GM23338 (cell line): ENCODE measurements around the gene SRGAP1. TPM values are rescaled to one million over a fixed set of nuclear protein-coding genes. Genes with fewer than 3 reads are reported as not detected.

ENCODE experiments used
- ATAC-seq: fragments of 200-7000 bp; cut with Tn5 transposase; 3 replicates; pipeline ENCODE4 v1.9.1; 2020
- DNase-seq: peaks from one replicate; pipeline ENCODE4 v3.0.0-alpha.2; 2015; ENCODE audit warnings: low spot score
- H2AFZ ChIP-seq: fragments of 200-600 bp; sonication (generic); 2 replicates; pipeline ENCODE4 v1.8.0; 2016; ENCODE audit warnings: antibody characterized with exemption, mild to moderate bottlenecking, moderate library complexity
- H3F3A ChIP-seq: fragments of 200-600 bp; sonication (generic); replicated peaks from 2 replicates; pipeline ENCODE4 v1.8.0; 2017; ENCODE audit warnings: antibody characterized with exemption, mixed run types, low read depth
- H3K27ac ChIP-seq: fragments of 200-600 bp; sonication (generic); 2 replicates; pipeline ENCODE4 v1.6.1; 2016; ENCODE audit warnings: low read depth
- H3K27me3 ChIP-seq: fragments of 200-600 bp; sonication (generic); 2 replicates; pipeline ENCODE4 v1.8.0; 2016; ENCODE audit warnings: mild to moderate bottlenecking, mixed run types, moderate library complexity; ENCODE audit not compliant: insufficient read depth
- H3K36me3 ChIP-seq: fragments of 200-600 bp; sonication (generic); 2 replicates; pipeline ENCODE4 v1.8.0; 2016; ENCODE audit warnings: mild to moderate bottlenecking; ENCODE audit not compliant: insufficient read depth
- H3K4me1 ChIP-seq: fragments of 200-600 bp; sonication (generic); 2 replicates; pipeline ENCODE4 v1.8.0; 2016; ENCODE audit warnings: mild to moderate bottlenecking, moderate library complexity; ENCODE audit not compliant: insufficient read depth
- H3K4me2 ChIP-seq: fragments of 200-600 bp; sonication (generic); 2 replicates; pipeline ENCODE4 v1.7.1; 2017; ENCODE audit warnings: mixed run types
- H3K4me3 ChIP-seq: fragments of 200-600 bp; sonication (generic); 2 replicates; pipeline ENCODE4 v1.6.1; 2016; ENCODE audit warnings: mixed run types
- H3K79me2 ChIP-seq: fragments of 200-600 bp; sonication (generic); replicated peaks from 2 replicates; pipeline ENCODE4 v1.8.0; 2017; ENCODE audit warnings: mild to moderate bottlenecking; ENCODE audit not compliant: insufficient read depth
- H3K9me2 ChIP-seq: fragments of 200-600 bp; sonication (generic); 2 replicates; pipeline ENCODE4 v1.8.0; 2017; ENCODE audit not compliant: insufficient read depth
- H4K20me1 ChIP-seq: fragments of 200-600 bp; sonication (generic); replicated peaks from 2 replicates; pipeline ENCODE4 v1.8.0; 2017; ENCODE audit warnings: mild to moderate bottlenecking; ENCODE audit not compliant: insufficient read depth
- H3K27ac Mint-ChIP-seq: 2 replicates; pipeline ENCODE4 v1.8.0; 2020; ENCODE audit warnings: inconsistent platforms, mild to moderate bottlenecking, moderate library complexity, mixed read lengths
- H3K27me3 Mint-ChIP-seq: 3 replicates; pipeline ENCODE4 v1.8.0; 2022; ENCODE audit warnings: low read depth, mild to moderate bottlenecking, moderate library complexity, mixed read lengths, inconsistent platforms; ENCODE audit not compliant: insufficient read depth, poor library complexity
- H3K36me3 Mint-ChIP-seq: 3 replicates; pipeline ENCODE4 v1.8.0; 2021; ENCODE audit warnings: low read depth, mild to moderate bottlenecking, inconsistent platforms, moderate library complexity, mixed read lengths
- H3K4me1 Mint-ChIP-seq: 3 replicates; pipeline ENCODE4 v1.8.0; 2020; ENCODE audit warnings: mild to moderate bottlenecking, inconsistent platforms, mixed read lengths
- H3K4me3 Mint-ChIP-seq: 3 replicates; pipeline ENCODE4 v1.8.0; 2021; ENCODE audit warnings: moderate library complexity, mild to moderate bottlenecking, inconsistent platforms, mixed read lengths
- H3K9me3 Mint-ChIP-seq: 3 replicates; pipeline ENCODE4 v1.8.0; 2020; ENCODE audit warnings: moderate library complexity, mild to moderate bottlenecking, inconsistent platforms, mixed read lengths
- CTCF ChIP-seq, 2 experiments: fragments of 200-600 bp in 1 of 2; sonication (generic) in 1 of 2; conservative IDR thresholded peaks; 2 replicates each; pipeline versions ENCODE4 v1.5.1 to v1.6.1; 2016 to 2017; ENCODE audit warnings: antibody characterized with exemption in 2 of 2, low read depth in 2 of 2, mild to moderate bottlenecking in 2 of 2, moderate library complexity in 1 of 2
- ETS1 ChIP-seq: IDR thresholded peaks from 2 replicates; pipeline ENCODE4 v1.6.1; 2016; ENCODE audit warnings: antibody characterized with exemption
- EZH2 ChIP-seq: fragments of 200-600 bp; sonication (generic); IDR thresholded peaks from one replicate; pipeline ENCODE4 v1.8.0; 2017; ENCODE audit warnings: antibody characterized with exemption, mild to moderate bottlenecking, low read depth; ENCODE audit not compliant: unreplicated experiment
- EZH2phosphoT487 ChIP-seq: fragments of 200-600 bp; sonication (generic); IDR thresholded peaks from one replicate; pipeline ENCODE4 v1.8.1; 2018; ENCODE audit warnings: antibody characterized with exemption; ENCODE audit not compliant: unreplicated experiment
- JUNB ChIP-seq: IDR thresholded peaks from one replicate; pipeline ENCODE4 v1.6.1; 2016; ENCODE audit warnings: antibody characterized with exemption; ENCODE audit not compliant: unreplicated experiment
- NANOG ChIP-seq: IDR thresholded peaks from 2 replicates; pipeline ENCODE4 v1.6.1; 2016; ENCODE audit warnings: antibody characterized with exemption, borderline replicate concordance
- POLR2AphosphoS5 ChIP-seq: IDR thresholded peaks from 2 replicates; pipeline ENCODE4 v1.6.1; 2016; ENCODE audit warnings: antibody characterized with exemption, low read depth
- REST ChIP-seq: IDR thresholded peaks from one replicate; pipeline ENCODE4 v1.6.1; 2018; ENCODE audit warnings: antibody characterized with exemption; ENCODE audit not compliant: unreplicated experiment
- ZNF331 ChIP-seq: fragments of 250-450 bp; sonication (Bioruptor Pico); IDR thresholded peaks from 2 replicates; pipeline ENCODE4 v1.5.0; 2020; ENCODE audit warnings: low read depth, mild to moderate bottlenecking, moderate library complexity
- ZNF462 ChIP-seq: fragments of 250-450 bp; sonication (Bioruptor Pico); IDR thresholded peaks from 2 replicates; pipeline ENCODE4 v1.5.0; 2020; ENCODE audit warnings: mild to moderate bottlenecking, moderate library complexity
- polyA plus RNA-seq: library from polyadenylated mRNA; unstranded; fragments of >200 nt; fragmentation: Nextera tagmentation; extraction: Ambion mirVana; gene quantifications from 2 replicates; pipeline ENCODE4 v1.2.1, GENCODE V29; 2016
- total RNA-seq: library from RNA; depleted of rRNA; stranded (reverse); fragments of >200 nt; shearing (Covaris generic); gene quantifications from 2 replicates; pipeline ENCODE4 v1.2.3, GENCODE V29; 2014

The SRGAP1 gene
- total and polyA plus RNA-seq, 2 experiments from 2014 or later: 6.1 to 8.1 TPM

GRCh38 chr12:64001439-64001838 lies 156.9 kb downstream of the SRGAP1 start (continued):
- TF ChIP-seq REST (no peak), POLR2AphosphoS5 (no peak), ZNF331 (no peak), EZH2 (no peak), EZH2phosphoT487 (no peak), CTCF (conservative IDR thresholded peaks at IDR 0.05; ENCODE audit: low read depth in 2 of 2) (no peak), JUNB (no peak)

- Histone ChIP-seq H3K27ac (no peak overlapping the region), H2AFZ (no peak overlapping the region), H3K36me3 (no peaks in the 10 kb centered on the region), H3K79me2 (no peaks in the 10 kb centered on the region), H4K20me1 (no peaks in the 10 kb centered on the region), H3F3A (no peaks in the 10 kb centered on the region), H3K4me1 (no peaks in the 10 kb centered on the region), H3K4me2 (no peak overlapping the region), H3K9me2 (no peaks in the 10 kb centered on the region), H3K27me3 (no peaks in the 10 kb centered on the region), H3K4me3 (no peak overlapping the region)
- Mint-ChIP-seq H3K27ac (no peak overlapping the region), H3K4me3 (no peak overlapping the region), H3K27me3 (no peaks in the 10 kb centered on the region), H3K4me1 (no peaks in the 10 kb centered on the region), H3K9me3 (peaks cover 18% of the 10 kb centered on the region; the same call in 2 of the 3 replicates), H3K36me3 (peaks cover 22% of the 10 kb centered on the region; the same call in 2 of the 3 replicates)
- ATAC-seq (no peak), DNase-seq (no peak)
- TF ChIP-seq JUNB (no peak), CTCF (conservative IDR thresholded peaks at IDR 0.05; ENCODE audit: low read depth in 2 of 2) (no peak), EZH2 (no peak), POLR2AphosphoS5 (no peak), ZNF462 (CRISPR knock-in tag) (no peak), ETS1 (no peak), NANOG (no peak)
Measured at GRCh38 chr12:64004641-64005040, 160.1 kb downstream of the SRGAP1 start.
